ENCODE measurements around the gene ZFP91.
A peak's percentile ranks its signal among the peaks of the same experiment; 100 is the strongest.
"Not testable (repeated sequence)": the region's sequence is repeated elsewhere in the genome, so short reads cannot be mapped to it uniquely, and the experiment has no call there.

Gene ZFP91

GRCh38 chr11:58578635-58579191 lies at the start of gene ZFP91:
Gene ZFP91, plus strand, starts transcription at chr11:58579063. Its CDS starts 219 bp downstream, at chr11:58579282.
- peak; percentile 95 for DNase-seq (ENCODE audit: low read depth)

- DNase-seq (ENCODE audit: low read depth), result no peak
Observed at GRCh38 chr11:58530236-58530635, 48.6 kb upstream of the ZFP91 start.

- no peak for DNase-seq (ENCODE audit: low read depth)
Observed at GRCh38 chr11:58531865-58532341, 47.0 kb upstream of the ZFP91 start.

- no peak for DNase-seq (ENCODE audit: low read depth)
Observed at GRCh38 chr11:58546841-58547240, 32.0 kb upstream of the ZFP91 start.

- no peak for DNase-seq (ENCODE audit: low read depth)
Observed at GRCh38 chr11:58549644-58550043, 29.2 kb upstream of the ZFP91 start.

GRCh38 chr11:58560842-58561241 lies 18.0 kb upstream of the ZFP91 start:
- DNase-seq (ENCODE audit: low read depth), result no peak

- no peak for DNase-seq (ENCODE audit: low read depth)
Observed at GRCh38 chr11:58561394-58562098, 17.3 kb upstream of the ZFP91 start.

- DNase-seq (ENCODE audit: low read depth), result no peak
Observed at GRCh38 chr11:58562375-58562800, 16.5 kb upstream of the ZFP91 start.

- no peak for DNase-seq (ENCODE audit: low read depth)
Observed at GRCh38 chr11:58564231-58564630, 14.6 kb upstream of the ZFP91 start.

GRCh38 chr11:58567889-58568512 lies 10.9 kb upstream of the ZFP91 start:
- DNase-seq (ENCODE audit: low read depth), result peak; percentile 70

GRCh38 chr11:58572906-58573305 lies 6.0 kb upstream of the ZFP91 start:
- DNase-seq (ENCODE audit: low read depth), result not testable (repeated sequence)

GRCh38 chr11:58573451-58574104 lies 5.3 kb upstream of the ZFP91 start:
- DNase-seq (ENCODE audit: low read depth), result peak; percentile 65

- no peak for DNase-seq (ENCODE audit: low read depth)
Observed at GRCh38 chr11:58574881-58575280, 4.0 kb upstream of the ZFP91 start.

- DNase-seq (ENCODE audit: low read depth), result no peak
Observed at GRCh38 chr11:58575377-58576020, 3.4 kb upstream of the ZFP91 start, which contains the start of gene LPXN. Gene LPXN, minus strand, starts transcription at chr11:58575856. Its CDS starts 84 bp downstream, at chr11:58575772.

- DNase-seq (ENCODE audit: low read depth), result no peak
Observed at GRCh38 chr11:58576887-58577471, 1.9 kb upstream of the ZFP91 start.

- peak; percentile 68 for DNase-seq (ENCODE audit: low read depth)
Observed at GRCh38 chr11:58577555-58578135, 1.2 kb upstream of the ZFP91 start.

- peak; percentile 88 for DNase-seq (ENCODE audit: low read depth)
Observed at GRCh38 chr11:58578136-58578634, 678 bp upstream of the ZFP91 start.

GRCh38 chr11:58579192-58580129 lies 598 bp downstream of the ZFP91 start:
- DNase-seq (ENCODE audit: low read depth), result peak; percentile 87

GRCh38 chr11:58580311-58580710 lies 1.4 kb downstream of the ZFP91 start:
- no peak for DNase-seq (ENCODE audit: low read depth)

GRCh38 chr11:58582437-58582836 lies 3.6 kb downstream of the ZFP91 start:
- no peak for DNase-seq (ENCODE audit: low read depth)
